ENCODE data around the gene DAW1.

- no peak for TF ChIP-seq CTCF (IDR thresholded peaks at IDR 0.05)
- TF ChIP-seq POLR2A (IDR thresholded peaks at IDR 0.05), result no peak
These were observed 16.0 kb upstream of the DAW1 start for GRCh38 chr2:227855440-227855839.

All from esophagus squamous epithelium (tissue), 4 donors.